NCI-H748 (cell line): Measurements from ENCODE around the gene PRKACG.
"Not testable (repeated sequence)": the region's sequence is repeated elsewhere in the genome, so short reads cannot be mapped to it uniquely, and the experiment has no call there.

Experiments
- DNase-seq: peaks from one replicate; lab custom pipeline; 2025; ENCODE audit not compliant: unreplicated experiment; lab: John Stamatoyannopoulos, UW

The PRKACG gene

DNA sequence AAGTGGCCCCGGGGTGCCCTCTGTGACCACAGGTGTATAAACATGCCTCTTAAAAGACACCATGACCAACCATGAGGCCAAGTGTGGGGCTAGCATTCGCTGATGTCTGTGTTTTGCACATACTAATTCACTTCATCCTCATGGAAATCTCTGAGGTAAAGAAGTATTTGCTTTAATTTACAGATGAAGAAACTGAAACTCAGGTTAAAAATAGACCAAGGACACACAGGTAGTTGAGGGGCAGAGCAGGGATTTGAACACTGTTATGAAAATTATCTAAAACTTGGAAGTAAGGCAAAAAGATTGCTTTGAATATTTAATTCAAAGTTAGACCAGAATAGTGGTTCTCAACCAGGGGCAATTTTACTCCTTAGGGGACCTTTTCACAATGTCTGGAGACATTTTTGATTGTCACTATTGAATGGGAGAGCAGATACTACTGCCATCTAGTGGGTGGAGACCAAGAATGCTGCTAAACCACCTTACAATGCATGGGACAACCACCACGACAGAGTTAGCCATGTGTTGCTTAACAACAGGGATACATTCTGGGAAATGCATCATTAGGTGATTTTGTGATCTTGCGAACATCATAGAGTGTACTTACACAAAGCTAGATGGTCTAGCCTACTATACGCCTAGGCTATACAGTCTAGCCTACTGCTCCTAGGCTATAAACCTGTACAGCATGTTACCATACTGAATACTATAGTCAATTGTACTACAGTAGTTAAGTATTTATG lies 13.6 kb upstream of the PRKACG start:
- DNase-seq, result peak; percentile 73

DNA sequence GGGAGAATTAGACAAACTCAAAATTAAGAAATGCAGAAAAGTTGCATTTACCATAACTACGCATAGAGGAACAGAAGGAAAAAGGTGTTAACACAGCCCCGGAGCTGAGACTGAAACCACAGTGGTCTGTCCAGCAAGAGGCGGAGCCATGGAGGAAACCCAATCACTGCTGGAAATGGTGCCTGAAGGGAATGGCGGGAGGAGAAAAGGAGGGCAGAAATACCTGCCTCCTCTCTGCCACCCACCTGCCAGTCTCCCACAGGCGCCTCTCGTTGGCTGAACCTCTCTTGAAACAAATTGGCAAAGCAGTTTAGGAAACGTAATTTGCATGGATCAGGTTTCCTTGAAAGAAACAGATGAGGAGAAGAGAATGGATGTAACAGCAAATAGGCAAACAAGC lies 9.7 kb upstream of the PRKACG start:
- peak; percentile 91 for DNase-seq

DNA sequence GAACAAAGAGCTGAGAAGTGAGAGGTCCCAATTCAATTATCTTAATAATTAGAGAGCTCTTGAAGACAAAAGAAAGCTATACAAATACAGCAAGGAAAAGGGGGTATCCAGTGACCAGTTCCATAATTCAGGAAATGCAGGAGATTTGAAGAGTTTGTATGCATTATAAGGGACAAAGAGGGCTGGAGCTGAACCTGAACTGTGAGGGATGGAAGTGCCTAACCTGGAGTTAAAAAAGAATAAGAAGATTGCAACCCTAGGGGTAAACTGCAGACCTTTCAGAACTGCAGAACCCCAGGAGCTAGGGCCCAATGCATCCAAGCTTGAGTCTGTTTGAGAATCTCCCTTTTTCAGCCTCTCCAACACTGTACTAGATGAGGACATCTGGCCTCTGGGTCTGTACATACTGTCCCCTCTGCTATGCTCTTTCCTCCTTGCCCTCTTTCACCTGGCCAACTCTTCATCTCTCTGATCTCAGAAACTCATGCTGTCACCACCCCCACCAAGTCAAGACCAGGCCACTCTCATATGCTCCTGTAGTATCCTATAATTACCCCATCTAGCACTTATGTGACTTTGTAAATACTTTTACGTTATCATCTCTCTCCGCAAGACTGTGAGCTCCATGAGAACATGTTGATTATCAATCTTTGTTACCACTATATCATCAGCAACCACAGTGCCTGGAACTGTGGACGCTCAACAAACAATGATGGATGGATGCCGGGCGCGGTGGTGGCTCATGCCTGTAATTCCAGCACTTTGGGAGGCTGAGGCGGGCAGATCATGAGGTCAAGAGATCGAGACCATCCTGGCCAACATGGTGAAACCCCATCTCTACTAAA lies 6.6 kb upstream of the PRKACG start:
- no peak for DNase-seq

DNA sequence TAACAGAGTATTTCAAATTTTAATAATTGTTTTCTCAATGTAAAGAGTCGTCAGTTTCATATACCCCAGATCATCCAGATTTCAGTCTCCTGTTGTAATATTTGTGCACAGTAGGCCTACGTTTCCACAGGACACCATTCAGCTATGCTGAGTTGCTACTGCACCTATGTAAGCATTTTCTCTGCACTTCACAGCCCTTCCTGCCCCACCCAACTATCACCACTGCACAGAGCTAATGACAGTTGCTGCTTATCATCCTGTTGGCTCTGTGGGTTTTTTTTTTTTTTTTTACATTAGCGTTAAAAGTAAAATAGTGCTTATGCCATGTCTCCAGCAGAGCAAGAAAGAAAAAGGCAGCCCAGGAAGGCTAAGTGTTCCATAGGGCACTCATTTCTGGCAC lies 5.9 kb upstream of the PRKACG start:
- peak; percentile 40 for DNase-seq

DNA sequence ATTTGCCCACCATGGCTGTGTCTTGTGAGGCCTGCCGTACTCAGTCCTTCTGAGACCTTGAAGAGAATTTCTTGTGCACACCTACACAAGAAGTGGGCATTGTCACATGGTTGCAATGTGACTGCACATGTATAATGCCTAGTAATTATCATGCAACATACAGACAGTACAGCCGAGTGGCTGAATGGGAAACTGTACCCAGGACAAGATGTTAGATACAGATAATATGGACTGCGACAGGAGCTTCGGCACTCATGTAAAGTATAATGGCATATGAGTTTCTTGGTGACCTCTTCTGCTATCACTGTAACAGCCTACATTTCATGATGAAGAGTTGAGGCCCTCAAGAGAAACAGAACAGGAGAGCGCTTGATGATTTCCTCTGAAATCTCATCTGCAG lies 4.8 kb upstream of the PRKACG start:
- DNase-seq, result no peak

DNA sequence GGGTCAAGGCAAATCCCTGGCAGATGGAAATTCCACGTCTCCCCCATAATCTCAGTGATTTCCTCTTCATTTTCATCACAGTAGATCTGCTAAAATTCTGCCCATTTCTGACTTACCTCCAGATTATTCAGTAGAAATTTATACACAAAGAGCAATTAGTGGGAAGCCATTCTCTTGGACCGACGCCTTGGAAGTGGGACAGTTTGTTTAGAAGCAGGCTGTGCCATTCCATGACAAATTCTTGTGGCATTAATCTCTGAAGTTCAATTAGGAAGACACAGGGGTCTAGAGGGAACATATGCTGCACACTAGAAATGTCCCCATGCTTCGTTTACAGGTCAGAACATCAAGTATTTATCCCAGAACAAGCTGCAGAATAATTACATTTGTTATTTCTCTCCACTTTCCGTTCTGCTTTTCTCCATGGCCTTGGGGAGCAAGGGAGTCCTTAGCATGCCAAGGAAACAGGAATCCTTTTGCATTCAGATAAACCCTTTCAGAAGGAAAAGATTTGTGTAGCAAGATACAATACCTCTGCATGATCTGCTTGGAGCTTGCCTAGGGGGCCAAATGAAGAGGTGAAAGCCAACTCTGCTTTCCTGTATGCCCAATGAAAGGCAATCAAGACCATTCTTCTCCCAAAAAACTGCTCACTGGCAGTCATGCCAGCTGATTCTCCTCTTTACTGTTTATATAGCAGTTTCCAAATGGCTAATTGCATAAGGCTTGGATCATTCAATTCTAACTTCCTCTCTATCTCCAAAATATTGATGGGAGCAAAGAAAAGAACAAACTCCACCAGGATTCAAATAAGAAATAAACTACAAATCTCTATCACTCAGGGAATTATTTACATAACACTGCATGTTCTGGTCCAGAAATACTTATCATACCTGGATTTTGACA lies 2.5 kb upstream of the PRKACG start:
- no peak for DNase-seq

DNA sequence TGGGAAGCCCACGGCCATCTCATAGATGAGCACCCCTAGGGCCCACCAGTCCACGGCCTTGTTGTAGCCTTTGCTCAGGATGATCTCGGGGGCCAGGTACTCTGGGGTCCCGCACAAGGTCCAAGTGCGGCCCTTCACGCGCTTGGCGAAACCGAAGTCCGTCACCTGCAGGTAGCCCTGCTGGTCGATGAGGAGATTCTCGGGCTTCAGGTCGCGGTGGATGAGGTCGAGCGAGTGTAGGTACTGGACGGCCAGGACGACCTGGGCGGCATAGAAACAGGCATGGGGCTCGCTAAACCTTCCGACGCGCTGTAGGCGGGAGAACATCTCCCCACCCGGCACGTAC lies 558 bp downstream of the PRKACG start:
- no peak for DNase-seq

DNA sequence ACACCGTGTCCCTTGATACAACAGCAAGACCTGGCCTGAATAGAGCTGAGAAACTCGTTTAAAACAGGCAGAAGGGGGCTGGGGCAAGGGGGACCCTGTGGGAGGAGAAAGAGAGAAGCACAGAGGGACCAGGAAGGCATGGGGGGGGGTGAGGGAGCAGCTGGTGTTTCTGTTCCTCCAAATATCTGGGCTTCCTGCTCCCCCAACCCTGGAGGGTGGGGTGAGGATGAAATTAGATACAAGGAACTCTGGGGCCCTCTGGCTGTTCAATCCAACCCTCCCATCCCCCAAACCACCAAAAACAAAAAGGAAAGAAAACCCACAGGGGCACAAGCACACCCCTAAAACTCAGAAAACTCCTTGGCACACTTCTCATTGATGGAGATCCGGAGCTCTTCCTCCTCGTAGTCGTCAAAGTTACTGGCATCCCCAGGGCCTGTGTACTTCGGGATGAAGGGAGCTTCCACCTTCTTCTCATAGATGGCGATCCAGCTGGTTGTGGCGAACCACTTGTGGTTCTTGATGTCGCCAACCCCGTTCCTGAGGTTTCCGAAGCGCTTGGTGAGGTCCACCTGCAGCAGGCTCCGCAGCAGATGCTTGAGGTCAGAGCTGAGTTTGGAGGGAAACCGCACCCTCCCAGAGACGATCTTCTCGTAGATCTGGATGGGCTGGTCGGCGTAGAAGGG lies 1.1 kb downstream of the PRKACG start:
- DNase-seq, result no peak

DNA sequence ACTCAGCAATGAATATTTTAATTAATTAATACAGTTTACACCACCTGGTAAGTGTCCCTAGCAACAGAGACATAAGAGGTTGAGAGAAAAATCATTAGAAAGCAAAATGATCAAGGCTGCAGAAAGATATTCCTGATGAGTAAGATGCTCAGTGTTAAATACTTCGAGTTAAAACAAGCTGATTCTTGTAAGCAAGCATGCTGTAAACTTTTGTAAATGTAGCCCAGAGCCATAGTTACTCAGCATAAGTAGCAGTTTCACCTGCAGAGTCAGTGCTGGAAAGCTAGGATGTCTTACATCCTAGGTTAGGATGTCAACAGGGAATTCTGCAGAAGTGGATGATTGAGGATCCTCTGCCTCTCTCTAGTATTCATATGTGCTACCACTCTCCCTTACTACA lies 4.2 kb downstream of the PRKACG start:
- DNase-seq, result no peak

DNA sequence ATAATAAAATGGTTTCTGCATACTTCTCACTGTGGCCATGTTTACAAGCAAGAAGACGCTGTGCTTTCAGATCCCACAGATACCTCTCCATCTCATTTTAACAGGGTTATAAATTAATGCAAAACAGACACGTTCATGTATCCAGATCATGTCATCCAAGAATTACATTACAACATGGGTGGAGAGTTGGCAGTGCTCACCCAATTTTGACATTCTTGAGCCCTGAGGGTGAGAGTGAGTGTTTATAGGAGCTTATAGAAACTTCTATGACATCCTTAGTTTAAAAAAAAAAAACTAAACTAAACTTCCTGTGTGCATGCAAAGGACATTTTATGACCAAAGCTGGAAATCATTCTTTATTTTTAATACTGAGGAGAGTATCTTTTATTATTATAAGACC lies 9.1 kb downstream of the PRKACG start:
- DNase-seq, result no peak

DNA sequence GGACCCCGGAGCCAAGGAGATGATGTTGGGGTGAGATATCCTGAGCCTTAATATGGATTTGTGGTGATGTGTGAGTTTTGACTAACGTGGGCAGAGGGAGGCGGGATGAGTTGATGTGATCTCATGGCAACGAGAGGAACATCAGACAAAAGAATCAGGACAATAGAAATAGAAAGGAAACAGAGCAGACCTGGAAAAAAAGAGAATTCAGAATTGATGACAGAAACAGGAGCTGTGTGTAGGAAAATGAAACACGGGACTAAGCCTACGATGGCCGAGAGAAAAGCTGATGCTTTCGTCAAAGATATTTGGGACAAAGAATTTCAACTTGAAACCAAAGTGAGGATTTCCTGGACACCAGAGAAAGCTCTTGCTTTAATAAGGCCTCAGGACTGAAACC lies 10.9 kb downstream of the PRKACG start:
- no peak for DNase-seq

DNA sequence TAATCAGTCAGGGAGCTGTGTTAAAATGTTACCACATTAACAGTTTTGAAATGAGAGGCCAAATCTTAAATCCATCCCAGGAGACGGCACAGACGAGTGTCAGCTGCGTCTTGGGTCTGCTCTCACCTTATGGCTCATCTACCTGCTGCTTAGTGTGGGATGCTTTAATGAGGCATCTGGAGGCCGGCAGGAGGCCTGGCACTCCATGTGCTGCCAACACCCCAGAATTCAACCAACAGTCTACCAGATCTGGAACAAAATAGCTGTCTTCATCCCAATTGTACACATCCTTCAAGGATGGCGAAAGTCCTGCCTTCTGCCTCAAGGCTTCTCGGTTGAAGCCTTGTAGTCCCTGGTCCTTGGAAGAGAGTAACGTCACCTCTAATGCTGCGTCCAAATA lies 12.0 kb downstream of the PRKACG start:
- DNase-seq, result no peak

DNA sequence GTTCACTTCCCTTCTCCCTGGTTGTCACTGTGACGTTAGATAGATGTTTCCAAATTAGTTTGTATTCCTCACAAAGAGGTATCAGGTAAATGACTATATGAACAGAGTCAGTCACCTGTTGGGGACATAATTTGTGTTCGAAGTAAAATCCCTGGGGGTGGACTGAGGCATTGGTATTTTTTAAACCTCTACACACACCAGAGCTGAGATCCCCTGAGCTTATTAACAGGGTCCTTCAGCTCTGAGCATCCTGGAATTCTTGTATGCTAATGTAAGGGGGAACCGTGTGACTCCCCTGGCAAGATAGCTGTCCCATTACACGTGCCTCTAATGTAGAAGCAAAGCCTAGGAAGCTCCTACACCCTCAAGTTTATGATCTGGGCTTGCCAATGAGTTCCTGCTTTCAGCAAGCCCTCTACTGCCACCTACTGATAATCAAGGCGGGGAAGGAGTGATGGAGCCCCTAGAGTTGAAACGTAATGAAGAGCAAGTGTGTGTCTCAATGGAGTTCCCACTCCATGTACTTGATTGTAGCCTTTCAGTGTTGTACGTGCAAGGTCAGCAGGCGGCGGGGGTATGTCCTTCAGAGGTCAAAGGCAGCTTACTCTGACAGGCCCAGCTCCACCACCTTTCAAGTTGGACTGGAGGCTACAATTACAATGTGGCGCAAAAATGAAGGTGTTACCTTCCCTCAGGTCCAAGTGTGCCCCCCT lies 14.4 kb downstream of the PRKACG start:
- peak; percentile 89 for DNase-seq

DNA sequence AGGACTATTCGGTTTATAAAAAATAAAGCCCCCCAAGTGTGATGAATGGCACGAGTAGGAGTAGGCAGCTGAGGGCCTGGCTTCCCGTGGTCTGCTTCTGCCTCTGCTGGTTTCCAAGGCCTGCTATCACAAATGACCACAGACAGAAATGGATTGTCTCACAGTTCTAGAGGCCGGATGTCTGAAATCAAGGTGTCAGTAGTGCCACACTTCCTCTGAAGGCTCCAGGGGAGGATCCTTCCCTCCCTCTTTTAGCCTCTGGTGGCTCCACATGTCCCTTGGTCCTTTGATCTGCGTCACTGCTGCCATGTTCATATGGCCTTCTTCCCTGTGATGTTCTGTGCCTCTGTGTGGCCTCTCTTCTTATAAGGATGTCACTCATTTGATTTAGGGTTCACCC lies 15.1 kb downstream of the PRKACG start:
- no peak for DNase-seq

DNA sequence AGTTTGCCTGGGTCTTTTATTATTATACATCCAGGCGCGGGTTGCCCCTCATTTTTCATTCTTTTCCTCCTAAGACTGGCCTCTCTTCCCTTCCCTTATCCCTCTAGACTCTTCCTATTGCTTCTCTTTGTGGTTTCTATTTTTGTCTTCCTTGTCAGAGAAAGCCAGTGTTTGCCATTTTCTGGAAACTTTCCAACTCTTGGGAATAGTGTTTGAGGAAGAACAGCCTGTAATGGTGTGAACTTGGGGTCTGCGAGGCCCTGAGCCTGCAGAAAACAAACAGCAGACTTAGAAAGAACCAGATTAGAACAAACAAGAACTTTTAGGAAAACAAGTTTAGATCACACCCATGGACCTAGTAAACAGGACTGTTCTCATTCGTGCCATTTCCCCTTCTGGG lies 15.5 kb downstream of the PRKACG start:
- DNase-seq, result no peak

DNA sequence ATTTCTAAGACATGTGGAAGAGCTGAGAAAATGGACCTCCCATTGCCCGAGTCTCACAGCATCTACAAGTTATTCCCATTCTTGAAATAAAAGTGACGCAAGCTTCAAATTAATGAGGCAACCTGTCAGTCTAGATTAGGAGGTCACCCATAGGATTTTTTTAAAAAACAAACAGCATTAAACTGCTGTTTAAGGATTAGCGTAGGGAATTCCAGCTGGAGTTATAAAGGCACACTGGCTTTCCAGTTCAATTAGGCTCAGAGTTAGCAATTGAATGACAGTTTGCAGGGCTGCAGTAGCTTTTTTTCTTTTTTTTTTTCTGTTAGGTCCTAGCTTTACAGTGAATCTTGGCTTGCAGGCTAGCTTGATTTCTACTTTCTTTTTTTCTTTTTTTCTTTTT lies 16.2 kb downstream of the PRKACG start:
- no peak for DNase-seq

DNA sequence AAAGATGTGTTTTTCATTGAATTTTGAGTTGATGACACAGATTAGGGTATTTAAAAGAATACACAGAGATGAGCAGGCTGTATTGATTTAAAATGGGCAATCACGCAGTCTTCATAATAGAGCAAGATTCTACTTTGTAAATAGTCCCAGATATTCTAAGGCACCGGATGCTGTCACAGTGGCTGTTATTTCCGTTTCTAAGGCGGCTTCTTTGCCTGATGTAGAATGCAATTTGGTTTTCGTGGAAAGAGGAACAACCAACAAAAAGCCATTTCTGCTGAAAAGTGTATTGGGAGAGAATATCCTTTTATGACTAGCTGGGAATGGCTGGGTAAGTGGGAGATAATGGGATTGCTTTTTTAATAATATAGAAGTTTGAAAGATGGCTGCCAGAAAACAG lies 17.5 kb downstream of the PRKACG start:
- DNase-seq, result no peak

DNA sequence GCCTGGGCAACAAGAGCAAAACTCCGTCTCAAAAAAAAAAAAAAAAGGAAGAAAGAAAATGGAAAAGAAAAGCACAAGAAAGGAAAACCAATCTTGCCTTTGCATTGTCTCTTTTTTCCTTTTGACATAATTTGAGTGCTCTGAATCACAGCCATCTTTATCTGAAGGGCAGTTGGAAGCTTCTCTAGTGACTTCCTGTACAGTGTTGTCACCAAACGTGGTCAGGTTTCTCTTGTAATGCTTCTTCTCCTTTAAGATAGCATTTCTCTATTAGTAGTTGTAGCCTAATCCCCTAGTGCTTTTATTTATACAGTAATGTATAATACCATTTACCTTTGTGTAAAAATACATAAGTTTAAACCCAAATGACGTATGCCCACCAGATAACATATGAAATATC lies 18.1 kb downstream of the PRKACG start:
- DNase-seq, result no peak

DNA sequence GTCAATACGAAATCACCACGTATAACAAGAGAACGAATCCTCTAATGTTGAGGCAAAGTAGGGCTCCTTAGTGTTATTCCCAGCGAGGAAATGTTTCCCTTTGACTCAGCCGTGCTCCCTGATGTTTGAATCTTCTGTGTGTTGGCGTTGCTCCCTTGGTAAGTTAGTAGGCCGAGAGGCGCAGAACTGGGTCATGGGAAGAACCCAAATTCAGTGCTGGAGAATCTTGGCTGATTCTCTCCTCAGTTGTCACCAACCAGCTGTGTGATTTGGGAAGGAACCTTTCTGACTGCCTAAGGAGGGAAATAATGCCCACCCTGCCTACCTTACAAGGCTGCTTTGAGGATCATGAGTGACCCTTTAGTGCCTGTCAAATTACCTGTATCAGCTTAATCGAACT lies 22.5 kb downstream of the PRKACG start:
- no peak for DNase-seq

DNA sequence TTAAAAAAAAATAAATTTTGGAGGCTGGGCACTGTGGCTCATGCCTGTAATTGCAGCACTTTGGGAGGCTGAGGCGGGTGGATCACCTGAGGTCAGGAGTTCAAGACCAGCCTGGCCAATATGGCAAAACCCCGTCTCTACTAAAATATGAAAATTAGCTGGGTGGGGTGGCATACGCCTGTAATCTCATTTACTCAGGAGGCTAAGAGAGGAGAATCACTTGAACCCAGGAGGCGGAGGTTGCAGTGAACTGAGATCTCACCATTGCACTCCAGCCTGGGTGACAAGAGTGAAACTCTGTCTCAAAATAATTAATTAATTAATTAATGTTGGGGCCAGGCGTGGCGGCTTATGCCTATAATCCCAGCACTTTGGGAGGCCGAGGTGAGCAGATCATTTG lies 27.0 kb downstream of the PRKACG start:
- not testable (repeated sequence) for DNase-seq
